ENCODE measurements around the gene BCL2L2. TPM values are rescaled to one million over a fixed set of nuclear protein-coding genes. Genes with fewer than 3 reads are reported as not detected.

BCL2L2 gene
- total and polyA plus RNA-seq, 9 of the 15 experiments (the other 6 are each of a cell fraction or from before 2014, with no cell fraction given), result 2.6 to 32.5 (median 14.7) TPM

DNA sequence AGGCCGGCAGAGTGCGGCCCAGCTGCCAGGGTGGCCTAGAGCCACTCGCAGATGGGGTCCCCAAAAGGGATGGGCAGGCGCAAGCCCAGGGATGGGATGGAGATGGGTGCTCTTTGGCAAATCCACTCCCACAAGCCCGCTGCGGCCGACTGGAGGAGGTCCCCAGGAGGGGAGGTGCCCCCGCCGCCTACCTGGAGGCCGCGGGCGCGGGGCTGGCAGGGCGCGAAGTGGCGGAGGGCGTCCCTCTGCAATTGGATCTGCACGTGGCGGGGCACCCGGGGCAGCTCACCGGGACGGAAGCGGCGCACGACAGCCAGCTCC lies 4.7 kb upstream of the BCL2L2 start (continued):
- TF ChIP-seq MYNN (IDR thresholded peaks at IDR 0.05) (peak; percentile 28; the same call in 1 of the 2 replicates), MYNN (CRISPR knock-in tag; IDR thresholded peaks at IDR 0.05) (no peak), RFX1 (IDR thresholded peaks at IDR 0.05) (no peak), RBM14 (IDR thresholded peaks at IDR 0.05; ENCODE audit: borderline replicate concordance, insufficient read depth, low read depth, low read length) (no peak), CHD1 (IDR thresholded peaks at IDR 0.05; ENCODE audit: low read length) (no peak), NRF1 (conservative IDR thresholded peaks at IDR 0.05 in 1 of 2, IDR thresholded peaks at IDR 0.05 in 1 of 2) (no peak; a peak in 2 of 4 replicates), ARID2 (IDR thresholded peaks at IDR 0.05) (no peak), HDAC8 (tag; IDR thresholded peaks at IDR 0.05) (no peak), ZSCAN29 (IDR thresholded peaks at IDR 0.05) (no peak), ZNF785 (CRISPR knock-in tag; IDR thresholded peaks at IDR 0.05) (no peak), SMARCE1 (IDR thresholded peaks at IDR 0.05) (no peak), FOXM1 (IDR thresholded peaks at IDR 0.05; ENCODE audit: low read depth) (no peak), FOXM1 (CRISPR knock-in tag; IDR thresholded peaks at IDR 0.05; ENCODE audit: low read depth) (no peak; the same call in 1 of the 2 replicates), ZNF707 (CRISPR knock-in tag; conservative IDR thresholded peaks at IDR 0.05) (no peak), ESRRA (IDR thresholded peaks at IDR 0.05; ENCODE audit: borderline replicate concordance, low read depth) (no peak), EP400 (IDR thresholded peaks at IDR 0.05) (no peak), NONO (IDR thresholded peaks at IDR 0.05; ENCODE audit: low read depth in 2 of 2, low read length in 1 of 2) (0 out of 4 replicates have a peak, but pooled peaks of 1 of the 2 experiments have one; percentile 42), CCNT2 (IDR thresholded peaks at IDR 0.05; ENCODE audit: borderline replicate concordance, extremely low read depth, insufficient read length, low read depth, low read length) (no peak), HLTF (IDR thresholded peaks at IDR 0.05) (no peak)
- TF ChIP-seq, protein P1, sequence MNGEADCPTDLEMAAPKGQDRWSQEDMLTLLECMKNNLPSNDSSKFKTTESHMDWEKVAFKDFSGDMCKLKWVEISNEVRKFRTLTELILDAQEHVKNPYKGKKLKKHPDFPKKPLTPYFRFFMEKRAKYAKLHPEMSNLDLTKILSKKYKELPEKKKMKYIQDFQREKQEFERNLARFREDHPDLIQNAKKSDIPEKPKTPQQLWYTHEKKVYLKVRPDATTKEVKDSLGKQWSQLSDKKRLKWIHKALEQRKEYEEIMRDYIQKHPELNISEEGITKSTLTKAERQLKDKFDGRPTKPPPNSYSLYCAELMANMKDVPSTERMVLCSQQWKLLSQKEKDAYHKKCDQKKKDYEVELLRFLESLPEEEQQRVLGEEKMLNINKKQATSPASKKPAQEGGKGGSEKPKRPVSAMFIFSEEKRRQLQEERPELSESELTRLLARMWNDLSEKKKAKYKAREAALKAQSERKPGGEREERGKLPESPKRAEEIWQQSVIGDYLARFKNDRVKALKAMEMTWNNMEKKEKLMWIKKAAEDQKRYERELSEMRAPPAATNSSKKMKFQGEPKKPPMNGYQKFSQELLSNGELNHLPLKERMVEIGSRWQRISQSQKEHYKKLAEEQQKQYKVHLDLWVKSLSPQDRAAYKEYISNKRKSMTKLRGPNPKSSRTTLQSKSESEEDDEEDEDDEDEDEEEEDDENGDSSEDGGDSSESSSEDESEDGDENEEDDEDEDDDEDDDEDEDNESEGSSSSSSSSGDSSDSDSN (IDR thresholded peaks at IDR 0.05; ENCODE audit: borderline replicate concordance in 1 of 2, low read depth in 2 of 2, low read length in 2 of 2), result no peak
- TF ChIP-seq, protein P2, sequence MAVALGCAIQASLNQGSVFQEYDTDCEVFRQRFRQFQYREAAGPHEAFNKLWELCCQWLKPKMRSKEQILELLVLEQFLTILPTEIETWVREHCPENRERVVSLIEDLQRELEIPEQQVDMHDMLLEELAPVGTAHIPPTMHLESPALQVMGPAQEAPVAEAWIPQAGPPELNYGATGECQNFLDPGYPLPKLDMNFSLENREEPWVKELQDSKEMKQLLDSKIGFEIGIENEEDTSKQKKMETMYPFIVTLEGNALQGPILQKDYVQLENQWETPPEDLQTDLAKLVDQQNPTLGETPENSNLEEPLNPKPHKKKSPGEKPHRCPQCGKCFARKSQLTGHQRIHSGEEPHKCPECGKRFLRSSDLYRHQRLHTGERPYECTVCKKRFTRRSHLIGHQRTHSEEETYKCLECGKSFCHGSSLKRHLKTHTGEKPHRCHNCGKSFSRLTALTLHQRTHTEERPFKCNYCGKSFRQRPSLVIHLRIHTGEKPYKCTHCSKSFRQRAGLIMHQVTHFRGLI (CRISPR knock-in tag; IDR thresholded peaks at IDR 0.05), result no peak
- TF ChIP-seq, protein P3, sequence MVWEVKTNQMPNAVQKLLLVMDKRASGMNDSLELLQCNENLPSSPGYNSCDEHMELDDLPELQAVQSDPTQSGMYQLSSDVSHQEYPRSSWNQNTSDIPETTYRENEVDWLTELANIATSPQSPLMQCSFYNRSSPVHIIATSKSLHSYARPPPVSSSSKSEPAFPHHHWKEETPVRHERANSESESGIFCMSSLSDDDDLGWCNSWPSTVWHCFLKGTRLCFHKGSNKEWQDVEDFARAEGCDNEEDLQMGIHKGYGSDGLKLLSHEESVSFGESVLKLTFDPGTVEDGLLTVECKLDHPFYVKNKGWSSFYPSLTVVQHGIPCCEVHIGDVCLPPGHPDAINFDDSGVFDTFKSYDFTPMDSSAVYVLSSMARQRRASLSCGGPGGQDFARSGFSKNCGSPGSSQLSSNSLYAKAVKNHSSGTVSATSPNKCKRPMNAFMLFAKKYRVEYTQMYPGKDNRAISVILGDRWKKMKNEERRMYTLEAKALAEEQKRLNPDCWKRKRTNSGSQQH (CRISPR knock-in tag; IDR thresholded peaks at IDR 0.05), result no peak
- TF ChIP-seq, protein P4, sequence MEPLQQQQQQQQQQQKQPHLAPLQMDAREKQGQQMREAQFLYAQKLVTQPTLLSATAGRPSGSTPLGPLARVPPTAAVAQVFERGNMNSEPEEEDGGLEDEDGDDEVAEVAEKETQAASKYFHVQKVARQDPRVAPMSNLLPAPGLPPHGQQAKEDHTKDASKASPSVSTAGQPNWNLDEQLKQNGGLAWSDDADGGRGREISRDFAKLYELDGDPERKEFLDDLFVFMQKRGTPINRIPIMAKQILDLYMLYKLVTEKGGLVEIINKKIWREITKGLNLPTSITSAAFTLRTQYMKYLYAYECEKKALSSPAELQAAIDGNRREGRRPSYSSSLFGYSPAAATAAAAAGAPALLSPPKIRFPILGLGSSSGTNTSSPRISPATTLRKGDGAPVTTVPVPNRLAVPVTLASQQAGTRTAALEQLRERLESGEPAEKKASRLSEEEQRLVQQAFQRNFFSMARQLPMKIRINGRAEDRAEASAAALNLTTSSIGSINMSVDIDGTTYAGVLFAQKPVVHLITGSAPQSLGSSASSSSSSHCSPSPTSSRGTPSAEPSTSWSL (CRISPR knock-in tag; IDR thresholded peaks at IDR 0.05; ENCODE audit: borderline replicate concordance), result no peak

All from K562 (cell line).